ENCODE data around the gene PPFIA3. TPM values are rescaled to one million over a fixed set of nuclear protein-coding genes. Genes with fewer than 3 reads are reported as not detected.

Gene PPFIA3
- total RNA-seq, 1 experiment from 2014 or later = 6.7 TPM

DNA sequence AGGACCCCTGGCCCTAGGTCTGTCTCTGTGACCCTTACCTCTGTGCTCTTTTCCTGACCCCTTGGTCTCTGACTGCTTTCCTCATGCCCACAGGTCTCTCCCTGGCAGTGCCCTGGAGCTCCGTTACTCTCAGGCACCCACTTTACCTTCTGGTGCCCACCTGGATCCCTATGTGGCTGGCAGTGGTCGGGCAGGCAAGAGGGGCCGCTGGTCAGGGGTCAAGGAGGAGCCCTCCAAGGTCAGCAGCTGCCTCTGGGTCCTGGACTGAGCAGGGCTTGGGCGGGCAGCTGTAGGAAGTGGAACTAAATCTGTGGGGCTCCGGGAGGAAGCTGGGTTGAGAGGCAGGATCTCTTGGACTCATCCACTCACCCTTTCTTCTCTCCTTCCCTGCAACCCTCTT lies 16.3 kb downstream of the PPFIA3 start:
- ChIA-PET CTCF (interaction anchor here (1.0 kb wide), 1 partner anchor 10 kb away, joined by 5 read pairs; no protein-coding TSS in a partner anchor), POLR2A (interaction anchor here (1.0 kb wide), 1 partner anchor 21 kb away, joined by 3 read pairs; the partner anchor contains the start of gene LIN7B)
- DNase-seq (ENCODE audit: unreplicated experiment) = no peak
- peaks cover 7% of the 10 kb centered on the region for H3K4me1 Mint-ChIP-seq (ENCODE audit: insufficient read depth, unreplicated experiment)
- peaks cover 16% of the 10 kb centered on the region for H3K36me3 Mint-ChIP-seq (ENCODE audit: insufficient read depth, unreplicated experiment)
- H3K27me3 Mint-ChIP-seq (ENCODE audit: insufficient read depth, unreplicated experiment) = no peaks in the 10 kb centered on the region
- intact Hi-C loops (cut with micrococcal nuclease) = no loop called here
- H3K4me3 Mint-ChIP-seq (ENCODE audit: unreplicated experiment) = no peak overlapping the region
- no peaks in the 10 kb centered on the region for H3K9me3 Mint-ChIP-seq (ENCODE audit: unreplicated experiment)
- H3K27ac Mint-ChIP-seq (ENCODE audit: low read depth, unreplicated experiment) = no peak overlapping the region
- no TSS peak for BruUV-seq (replicated peaks)
- TF ChIP-seq, protein P1, sequence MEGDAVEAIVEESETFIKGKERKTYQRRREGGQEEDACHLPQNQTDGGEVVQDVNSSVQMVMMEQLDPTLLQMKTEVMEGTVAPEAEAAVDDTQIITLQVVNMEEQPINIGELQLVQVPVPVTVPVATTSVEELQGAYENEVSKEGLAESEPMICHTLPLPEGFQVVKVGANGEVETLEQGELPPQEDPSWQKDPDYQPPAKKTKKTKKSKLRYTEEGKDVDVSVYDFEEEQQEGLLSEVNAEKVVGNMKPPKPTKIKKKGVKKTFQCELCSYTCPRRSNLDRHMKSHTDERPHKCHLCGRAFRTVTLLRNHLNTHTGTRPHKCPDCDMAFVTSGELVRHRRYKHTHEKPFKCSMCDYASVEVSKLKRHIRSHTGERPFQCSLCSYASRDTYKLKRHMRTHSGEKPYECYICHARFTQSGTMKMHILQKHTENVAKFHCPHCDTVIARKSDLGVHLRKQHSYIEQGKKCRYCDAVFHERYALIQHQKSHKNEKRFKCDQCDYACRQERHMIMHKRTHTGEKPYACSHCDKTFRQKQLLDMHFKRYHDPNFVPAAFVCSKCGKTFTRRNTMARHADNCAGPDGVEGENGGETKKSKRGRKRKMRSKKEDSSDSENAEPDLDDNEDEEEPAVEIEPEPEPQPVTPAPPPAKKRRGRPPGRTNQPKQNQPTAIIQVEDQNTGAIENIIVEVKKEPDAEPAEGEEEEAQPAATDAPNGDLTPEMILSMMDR (IDR thresholded peaks at IDR 0.05; ENCODE audit: unreplicated experiment) = no peak

DNA sequence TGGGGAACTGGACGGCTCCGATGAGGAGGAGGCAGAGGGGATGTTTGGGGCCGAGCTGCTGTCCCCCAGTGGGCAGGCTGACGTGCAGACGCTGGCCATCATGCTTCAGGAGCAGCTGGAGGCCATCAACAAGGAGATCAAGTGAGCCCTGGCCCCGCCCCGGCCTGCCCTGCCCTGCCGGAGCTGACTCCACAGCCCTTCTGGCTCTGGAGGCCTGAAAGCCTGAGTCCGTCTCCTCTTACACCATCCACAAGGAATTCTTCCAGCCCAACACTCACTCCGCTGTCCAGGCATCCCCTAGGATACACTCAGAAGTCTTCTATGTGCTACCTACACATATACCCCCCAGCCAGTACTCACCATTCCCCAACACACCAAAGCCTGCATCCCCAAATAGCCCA lies 17.4 kb downstream of the PPFIA3 start:
- Mint-ChIP-seq H3K27me3 (ENCODE audit: insufficient read depth, unreplicated experiment) (no peaks in the 10 kb centered on the region), H3K4me3 (ENCODE audit: unreplicated experiment) (no peak overlapping the region), H3K36me3 (ENCODE audit: insufficient read depth, unreplicated experiment) (peaks cover 16% of the 10 kb centered on the region), H3K4me1 (ENCODE audit: insufficient read depth, unreplicated experiment) (peaks cover 7% of the 10 kb centered on the region), H3K27ac (ENCODE audit: low read depth, unreplicated experiment) (no peak overlapping the region), H3K9me3 (ENCODE audit: unreplicated experiment) (no peaks in the 10 kb centered on the region)
- CTCF ChIA-PET = interaction anchor here (1.1 kb wide), 1 partner anchor 39 kb away, joined by 4 read pairs; no protein-coding TSS in a partner anchor
- TF ChIP-seq, protein P1 (IDR thresholded peaks at IDR 0.05; ENCODE audit: unreplicated experiment) = no peak
- intact Hi-C loops (cut with micrococcal nuclease) = no loop called here
- BruUV-seq (replicated peaks) = no TSS peak
- POLR2A ChIA-PET = interaction anchor here (0.7 kb wide), 1 partner anchor 817 kb away, joined by 3 read pairs; no protein-coding TSS in a partner anchor
- DNase-seq (ENCODE audit: unreplicated experiment) = no peak

DNA sequence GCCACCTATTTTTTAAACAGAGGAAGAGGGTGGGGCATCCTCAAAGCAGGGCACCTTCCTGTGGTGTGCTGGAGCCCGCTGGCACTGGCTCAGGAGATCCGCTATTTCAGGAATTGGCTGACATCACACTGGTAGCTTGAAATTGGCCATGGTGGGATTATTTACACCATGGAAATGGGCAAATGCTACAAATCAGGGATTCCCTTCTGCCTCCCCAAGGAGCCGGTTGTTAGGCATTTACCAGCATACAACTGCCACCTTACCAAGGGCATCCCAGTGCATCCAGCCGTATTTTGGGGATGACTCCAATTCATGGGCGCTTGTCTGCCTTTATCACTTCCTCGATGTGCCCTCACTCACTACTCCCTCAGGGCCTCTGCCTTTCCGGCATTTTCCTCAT lies 21.6 kb downstream of the PPFIA3 start:
- Mint-ChIP-seq H3K4me3 (ENCODE audit: unreplicated experiment) (no peak overlapping the region), H3K27ac (ENCODE audit: low read depth, unreplicated experiment) (no peak overlapping the region)

DNA sequence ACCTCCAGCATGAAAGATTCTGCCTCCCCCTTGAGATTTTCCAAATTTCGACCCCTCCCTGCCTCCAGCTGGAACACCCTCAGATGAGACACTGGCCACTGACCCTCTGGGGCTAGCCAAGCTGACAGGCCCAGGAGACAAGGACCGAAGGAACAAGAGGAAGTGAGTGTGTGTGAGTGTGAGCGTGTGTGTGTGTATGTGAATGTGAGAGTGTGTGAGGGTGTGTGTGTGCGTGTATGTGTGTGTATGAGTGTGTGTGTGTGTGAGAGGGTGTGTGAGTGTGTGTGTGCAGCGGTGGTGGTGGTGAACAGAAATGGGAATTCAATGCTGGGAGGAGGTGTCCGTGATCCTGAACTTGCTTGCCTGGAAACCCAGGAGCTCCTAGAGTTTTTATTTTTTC lies 22.0 kb downstream of the PPFIA3 start:
- no peaks in the 10 kb centered on the region for H3K9me3 Mint-ChIP-seq (ENCODE audit: unreplicated experiment)
- peaks cover 6% of the 10 kb centered on the region for H3K36me3 Mint-ChIP-seq (ENCODE audit: insufficient read depth, unreplicated experiment)
- ChIA-PET POLR2A (interaction anchor here (0.7 to 1.0 kb wide), 3 partner anchors 10 to 31 kb away, joined by 3 to 4 read pairs (median 3); no protein-coding TSS in a partner anchor), CTCF (interaction anchor here (0.6 to 1.4 kb wide), 3 partner anchors 9 to 141 kb away, joined by 3 to 7 read pairs (median 4); no protein-coding TSS in a partner anchor)
- no peak for DNase-seq (ENCODE audit: unreplicated experiment)
- H3K4me3 Mint-ChIP-seq (ENCODE audit: unreplicated experiment) = no peak overlapping the region
- peaks cover 19% of the 10 kb centered on the region for H3K4me1 Mint-ChIP-seq (ENCODE audit: insufficient read depth, unreplicated experiment)
- intact Hi-C loops (cut with micrococcal nuclease) = no loop called here
- BruUV-seq (replicated peaks) = no TSS peak
- no peaks in the 10 kb centered on the region for H3K27me3 Mint-ChIP-seq (ENCODE audit: insufficient read depth, unreplicated experiment)
- TF ChIP-seq, protein P1 (IDR thresholded peaks at IDR 0.05; ENCODE audit: unreplicated experiment) = no peak
- H3K27ac Mint-ChIP-seq (ENCODE audit: low read depth, unreplicated experiment) = no peak overlapping the region

More for the DNA sequence above, 21.6 kb downstream of the PPFIA3 start:
- peaks cover 23% of the 10 kb centered on the region for H3K4me1 Mint-ChIP-seq (ENCODE audit: insufficient read depth, unreplicated experiment)
- intact Hi-C loops (cut with micrococcal nuclease) = no loop called here
- no peaks in the 10 kb centered on the region for H3K9me3 Mint-ChIP-seq (ENCODE audit: unreplicated experiment)
- H3K36me3 Mint-ChIP-seq (ENCODE audit: insufficient read depth, unreplicated experiment) = peaks cover 6% of the 10 kb centered on the region
- DNase-seq (ENCODE audit: unreplicated experiment) = no peak
- ChIA-PET POLR2A (interaction anchor here (0.7 to 1.0 kb wide), 3 partner anchors 10 to 31 kb away, joined by 3 to 4 read pairs (median 3); no protein-coding TSS in a partner anchor), CTCF (interaction anchor here (0.6 to 1.4 kb wide), 3 partner anchors 8 to 141 kb away, joined by 3 to 7 read pairs (median 4); no protein-coding TSS in a partner anchor)
- BruUV-seq (replicated peaks) = no TSS peak
- TF ChIP-seq, protein P1 (IDR thresholded peaks at IDR 0.05; ENCODE audit: unreplicated experiment) = no peak
- H3K27me3 Mint-ChIP-seq (ENCODE audit: insufficient read depth, unreplicated experiment) = no peaks in the 10 kb centered on the region
